Ovary (tissue), 3 donors: ENCODE data around the gene FARS2.

Experiments used
- EP300 ChIP-seq: sonication (generic); formaldehyde crosslinking; IDR thresholded peaks from one replicate; pipeline ENCODE4 v1.6.1; 2017; ENCODE audit warnings: antibody characterized with exemption
- POLR2A ChIP-seq: fragments of 450-650 bp; IDR thresholded peaks from one replicate; pipeline ENCODE4 v1.6.1; 2017; ENCODE audit warnings: antibody characterized with exemption, mild to moderate bottlenecking, moderate library complexity
- TF ChIP-seq, protein P1 (sequence below), 3 donors: fragments of 450-650 bp in 2 of 3; fragments of 200-600 bp in 1 of 3; IDR thresholded peaks; one replicate each; pipeline versions ENCODE4 v1.5.1 to v1.8.0; 2016 to 2022; ENCODE audit warnings: antibody characterized with exemption in 3 of 3, mild to moderate bottlenecking in 1 of 3
- donor health status: DM: no; HTN: no; CAD: no.

DNA sequence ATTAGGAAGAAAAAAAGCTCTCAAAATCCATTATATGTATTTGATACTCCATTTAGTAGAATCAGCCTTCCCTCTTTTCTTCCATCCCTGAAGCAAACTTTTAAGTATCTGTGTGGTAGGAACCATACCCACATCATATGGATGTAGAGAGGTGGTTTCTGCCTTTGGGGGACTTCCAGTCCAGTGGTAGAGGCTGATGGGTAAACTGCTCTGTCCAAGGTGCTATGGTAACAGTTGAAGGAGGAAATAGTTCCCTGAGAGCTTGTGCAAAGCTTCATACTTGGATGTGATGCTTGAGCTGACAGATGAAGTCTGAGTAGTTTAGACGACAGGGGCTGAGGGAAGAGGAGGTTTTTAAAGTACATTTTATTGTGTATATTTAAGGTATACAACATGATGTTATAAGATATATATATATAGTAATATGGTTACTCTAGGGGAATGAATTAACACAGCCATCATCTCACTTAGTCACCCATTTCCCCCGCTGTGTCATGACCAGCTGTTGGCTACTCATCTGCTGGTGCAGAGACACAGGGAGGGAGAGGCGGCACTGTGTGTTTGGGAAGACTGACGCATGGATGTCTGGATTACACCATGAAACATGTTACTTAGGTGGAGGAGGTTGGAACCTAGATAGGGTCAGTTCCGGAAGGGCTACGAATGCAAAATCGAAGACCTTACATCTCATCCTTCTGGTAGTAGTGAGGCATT, 185.2 kb downstream of the FARS2 start:
- TF ChIP-seq, protein P1, sequence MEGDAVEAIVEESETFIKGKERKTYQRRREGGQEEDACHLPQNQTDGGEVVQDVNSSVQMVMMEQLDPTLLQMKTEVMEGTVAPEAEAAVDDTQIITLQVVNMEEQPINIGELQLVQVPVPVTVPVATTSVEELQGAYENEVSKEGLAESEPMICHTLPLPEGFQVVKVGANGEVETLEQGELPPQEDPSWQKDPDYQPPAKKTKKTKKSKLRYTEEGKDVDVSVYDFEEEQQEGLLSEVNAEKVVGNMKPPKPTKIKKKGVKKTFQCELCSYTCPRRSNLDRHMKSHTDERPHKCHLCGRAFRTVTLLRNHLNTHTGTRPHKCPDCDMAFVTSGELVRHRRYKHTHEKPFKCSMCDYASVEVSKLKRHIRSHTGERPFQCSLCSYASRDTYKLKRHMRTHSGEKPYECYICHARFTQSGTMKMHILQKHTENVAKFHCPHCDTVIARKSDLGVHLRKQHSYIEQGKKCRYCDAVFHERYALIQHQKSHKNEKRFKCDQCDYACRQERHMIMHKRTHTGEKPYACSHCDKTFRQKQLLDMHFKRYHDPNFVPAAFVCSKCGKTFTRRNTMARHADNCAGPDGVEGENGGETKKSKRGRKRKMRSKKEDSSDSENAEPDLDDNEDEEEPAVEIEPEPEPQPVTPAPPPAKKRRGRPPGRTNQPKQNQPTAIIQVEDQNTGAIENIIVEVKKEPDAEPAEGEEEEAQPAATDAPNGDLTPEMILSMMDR (IDR thresholded peaks at IDR 0.05), result no peak
- TF ChIP-seq EP300 (no peak), POLR2A (no peak)
